Mesenchymal stem cell (in vitro differentiated cells and primary cell): ENCODE results near the gene DSC2.
"Not testable (repeated sequence)": the region's sequence is repeated elsewhere in the genome, so short reads cannot be mapped to it uniquely, and the experiment has no call there.

Experiments
- DNase-seq: peaks from one replicate; pipeline ENCODE4 v3.0.0-alpha.2; 2013
- H2AFZ ChIP-seq: one replicate; pipeline ENCODE4 v1.6.1; 2013; ENCODE audit warnings: low read depth, mild to moderate bottlenecking, control low read depth, inconsistent platforms, low read length, moderate library complexity
- H2AK5ac ChIP-seq: 2 replicates; pipeline ENCODE4 v1.6.1; 2013; ENCODE audit warnings: low read length, moderate library complexity, mild to moderate bottlenecking, inconsistent platforms; ENCODE audit not compliant: severe bottlenecking
- H2BK120ac ChIP-seq: one replicate; pipeline ENCODE4 v1.6.1; 2013; ENCODE audit warnings: low read depth, mild to moderate bottlenecking, inconsistent platforms, low read length, moderate library complexity
- H2BK12ac ChIP-seq, 2 experiments: one replicate each; pipeline ENCODE4 v1.6.1; 2013; ENCODE audit warnings: inconsistent platforms in 2 of 2, low read length in 2 of 2, mild to moderate bottlenecking in 2 of 2, moderate library complexity in 2 of 2, control low read depth in 1 of 2
- H2BK15ac ChIP-seq: one replicate; pipeline ENCODE4 v1.6.1; 2013; ENCODE audit warnings: mild to moderate bottlenecking, low read depth, inconsistent platforms; ENCODE audit not compliant: poor library complexity, severe bottlenecking
- H2BK5ac ChIP-seq: 2 replicates; pipeline ENCODE4 v1.6.1; 2013; ENCODE audit warnings: low read depth, mild to moderate bottlenecking, low read length, control low read depth, inconsistent platforms; ENCODE audit not compliant: poor library complexity, severe bottlenecking
- H3K14ac ChIP-seq, 2 experiments: one replicate each; pipeline ENCODE4 v1.6.1; 2013; ENCODE audit warnings: inconsistent platforms in 2 of 2, low read length in 2 of 2, control low read depth in 1 of 2, mild to moderate bottlenecking in 1 of 2, moderate library complexity in 1 of 2
- H3K18ac ChIP-seq, 2 experiments: one replicate each; pipeline ENCODE4 v1.6.1; 2013; ENCODE audit warnings: inconsistent platforms in 2 of 2, low read length in 2 of 2, control low read depth in 1 of 2, low read depth in 1 of 2, mild to moderate bottlenecking in 1 of 2
- H3K23ac ChIP-seq, 2 experiments: one replicate each; pipeline ENCODE4 v1.6.1; 2013; ENCODE audit warnings: inconsistent platforms in 2 of 2, low read length in 2 of 2, mild to moderate bottlenecking in 2 of 2, moderate library complexity in 2 of 2, control low read depth in 1 of 2
- H3K27ac ChIP-seq: 2 replicates; pipeline ENCODE4 v1.5.1; 2013; ENCODE audit warnings: mild to moderate bottlenecking, moderate library complexity, low read length, control low read depth, inconsistent platforms; ENCODE audit not compliant: poor library complexity, severe bottlenecking
- H3K27me3 ChIP-seq, 2 experiments: 2 replicates each; pipeline versions ENCODE4 v1.6.1 to v1.7.0; 2013; ENCODE audit warnings: low read length in 2 of 2, mild to moderate bottlenecking in 2 of 2, moderate library complexity in 2 of 2, control low read depth in 1 of 2, inconsistent platforms in 1 of 2; ENCODE audit not compliant: control insufficient read depth in 1 of 2, insufficient read depth in 1 of 2
- H3K36me3 ChIP-seq, 2 experiments: 2 replicates each; pipeline versions ENCODE4 v1.6.1 to v1.7.0; 2013; ENCODE audit warnings: low read length in 2 of 2, control low read depth in 1 of 2, inconsistent platforms in 1 of 2, low read depth in 1 of 2, mild to moderate bottlenecking in 1 of 2; ENCODE audit not compliant: insufficient read depth in 2 of 2, control insufficient read depth in 1 of 2
- H3K4ac ChIP-seq, 2 experiments: one replicate each; pipeline ENCODE4 v1.6.1; 2013; ENCODE audit warnings: inconsistent platforms in 2 of 2, low read length in 2 of 2, mild to moderate bottlenecking in 2 of 2, moderate library complexity in 2 of 2, control low read depth in 1 of 2, low read depth in 1 of 2
- H3K4me1 ChIP-seq: 2 replicates; pipeline ENCODE4 v1.6.1; 2013; ENCODE audit warnings: low read depth, low read length, control low read depth; ENCODE audit not compliant: control insufficient read depth, insufficient read depth
- H3K4me2 ChIP-seq: 2 replicates; pipeline ENCODE4 v1.6.1; 2013; ENCODE audit warnings: low read length, mild to moderate bottlenecking, inconsistent platforms; ENCODE audit not compliant: poor library complexity, severe bottlenecking
- H3K4me3 ChIP-seq, 2 experiments: 2 replicates each; pipeline versions ENCODE4 v1.5.1 to v1.7.0; 2013; ENCODE audit warnings: low read length in 2 of 2, mild to moderate bottlenecking in 2 of 2, control low read depth in 1 of 2, low read depth in 1 of 2; ENCODE audit not compliant: insufficient read depth in 1 of 2
- H3K79me1 ChIP-seq: replicated peaks from 2 replicates; pipeline ENCODE4 v1.6.1; 2013; ENCODE audit warnings: mild to moderate bottlenecking, control low read depth, low read length, inconsistent platforms; ENCODE audit not compliant: poor library complexity, severe bottlenecking
- H3K9ac ChIP-seq: 2 replicates; pipeline ENCODE4 v1.7.0; 2013; ENCODE audit warnings: mild to moderate bottlenecking, low read length, moderate library complexity
- H3K9me3 ChIP-seq: 2 replicates; pipeline ENCODE4 v1.7.0; 2013; ENCODE audit warnings: mild to moderate bottlenecking, low read length; ENCODE audit not compliant: control insufficient read depth
- H4K8ac ChIP-seq: one replicate; pipeline ENCODE4 v1.6.1; 2013; ENCODE audit warnings: inconsistent platforms, mild to moderate bottlenecking, low read length, moderate library complexity
- H4K91ac ChIP-seq: one replicate; pipeline ENCODE4 v1.6.1; 2013; ENCODE audit warnings: mild to moderate bottlenecking, low read length, inconsistent platforms
- WGBS: methylation state at CpG from one replicate; pipeline ENCODE4 v1.1.7; 2013; ENCODE audit warnings: mixed read lengths; 5-methylcytosine and 5-hydroxymethylcytosine counted together

Gene DSC2

DNA sequence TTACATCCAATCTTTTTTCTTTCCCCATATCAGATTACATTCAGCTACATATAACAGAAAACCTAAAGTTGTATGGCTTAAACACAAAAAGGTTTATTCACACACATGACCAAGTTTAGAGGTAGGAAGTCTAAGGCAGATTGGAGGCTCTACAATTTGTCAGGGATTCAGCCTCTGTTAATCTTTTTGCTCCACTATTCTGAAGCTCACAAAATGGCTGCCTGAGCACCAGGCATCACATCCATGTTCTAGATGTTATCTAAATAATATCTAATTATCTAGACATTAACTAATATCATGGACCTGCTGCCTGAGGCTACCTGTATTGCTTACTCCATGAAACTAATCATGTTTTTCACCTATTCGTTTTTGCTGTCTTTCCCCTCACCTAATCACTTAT lies 23.7 kb upstream of the DSC2 start:
- H2BK120ac ChIP-seq: no peak overlapping the region
- H3K14ac ChIP-seq: no peak overlapping the region
- H4K8ac ChIP-seq: no peak overlapping the region
- DNase-seq: no peak
- no peak overlapping the region for H2BK5ac ChIP-seq
- no peak overlapping the region for H4K91ac ChIP-seq
- no peak overlapping the region for H2BK15ac ChIP-seq
- H3K36me3 ChIP-seq: no peaks in the 10 kb centered on the region
- H2BK12ac ChIP-seq: no peak overlapping the region
- H2AFZ ChIP-seq: no peak overlapping the region
- H3K4me3 ChIP-seq: no peak overlapping the region
- H3K27ac ChIP-seq: no peak overlapping the region
- no peaks in the 10 kb centered on the region for H3K4me1 ChIP-seq
- H3K9me3 ChIP-seq: peaks cover 4% of the 10 kb centered on the region
- no peak overlapping the region for H3K4me2 ChIP-seq
- H3K18ac ChIP-seq: no peak overlapping the region
- H3K23ac ChIP-seq: no peak overlapping the region
- no peak overlapping the region for H2AK5ac ChIP-seq
- no peaks in the 10 kb centered on the region for H3K79me1 ChIP-seq
- H3K4ac ChIP-seq: no peak overlapping the region
- no peaks in the 10 kb centered on the region for H3K27me3 ChIP-seq
- no peak overlapping the region for H3K9ac ChIP-seq
- WGBS: 100% methylated on average over 1 of the region's 1 CpG

DNA sequence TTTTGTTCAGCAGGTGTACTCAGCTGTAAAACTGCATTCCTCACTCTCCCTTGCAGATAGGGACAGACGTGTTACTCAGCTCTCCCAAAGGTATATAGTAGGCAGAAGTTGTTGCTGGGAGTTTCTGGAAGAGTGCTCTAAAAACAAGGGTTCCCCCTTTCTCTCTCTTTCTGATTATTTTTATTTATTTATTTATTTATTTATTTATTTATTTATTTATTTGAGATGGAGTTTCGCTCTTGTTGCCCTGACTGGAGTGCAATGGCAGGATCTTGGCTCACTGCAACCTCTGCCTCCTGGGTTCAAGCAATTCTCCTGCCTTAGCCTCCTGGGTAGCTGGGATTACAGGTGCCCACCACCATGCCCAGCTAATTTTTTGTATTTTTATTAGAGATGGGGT lies 20.9 kb upstream of the DSC2 start:
- not testable (repeated sequence) for H3K4ac ChIP-seq, H2AK5ac ChIP-seq, DNase-seq, H4K91ac ChIP-seq, H3K4me2 ChIP-seq, H2AFZ ChIP-seq, H3K79me1 ChIP-seq, H2BK15ac ChIP-seq, H3K9ac ChIP-seq, H2BK120ac ChIP-seq, H3K9me3 ChIP-seq, H3K23ac ChIP-seq, H2BK12ac ChIP-seq, H3K27ac ChIP-seq, H3K27me3 ChIP-seq, H3K4me3 ChIP-seq, H3K36me3 ChIP-seq, H3K4me1 ChIP-seq, H3K18ac ChIP-seq, H3K14ac ChIP-seq, H4K8ac ChIP-seq, H2BK5ac ChIP-seq
- 44% methylated on average over 1 of the region's 2 CpGs for WGBS

DNA sequence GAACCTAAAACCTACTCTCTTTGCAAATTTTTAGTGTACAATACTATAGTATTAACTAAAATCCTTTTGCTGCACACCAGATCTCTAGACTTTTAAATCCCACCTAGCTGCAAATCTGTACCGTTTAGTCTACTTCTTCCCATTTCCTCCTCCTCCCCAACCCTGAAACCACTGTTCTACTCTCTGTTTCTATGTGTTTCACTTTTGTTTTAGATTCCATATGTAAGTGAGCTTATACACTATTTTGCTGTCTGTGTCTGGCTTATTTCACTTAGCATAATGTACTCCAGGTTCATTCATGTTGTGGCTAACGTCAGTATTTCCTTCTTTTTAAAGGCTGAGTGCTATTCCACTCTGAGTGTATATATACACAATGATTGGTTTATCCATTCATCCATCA lies 18.4 kb upstream of the DSC2 start:
- no peak overlapping the region for H3K27ac ChIP-seq
- no peak overlapping the region for H3K4ac ChIP-seq
- H3K36me3 ChIP-seq: no peaks in the 10 kb centered on the region
- H3K4me1 ChIP-seq: no peaks in the 10 kb centered on the region
- H3K27me3 ChIP-seq: no peaks in the 10 kb centered on the region
- no peak overlapping the region for H4K8ac ChIP-seq
- H3K18ac ChIP-seq: no peak overlapping the region
- H2AFZ ChIP-seq: no peak overlapping the region
- H3K23ac ChIP-seq: no peak overlapping the region
- no CpG with 5 or more reads among the region's 2 CpGs for WGBS
- H3K79me1 ChIP-seq: no peaks in the 10 kb centered on the region
- H3K9ac ChIP-seq: no peak overlapping the region
- no peak overlapping the region for H3K4me2 ChIP-seq
- H2BK120ac ChIP-seq: no peak overlapping the region
- no peak overlapping the region for H2BK12ac ChIP-seq
- H4K91ac ChIP-seq: no peak overlapping the region
- DNase-seq: no peak
- no peak overlapping the region for H2AK5ac ChIP-seq
- no peak overlapping the region for H2BK15ac ChIP-seq
- no peak overlapping the region for H3K14ac ChIP-seq
- no peak overlapping the region for H3K4me3 ChIP-seq
- H2BK5ac ChIP-seq: no peak overlapping the region
- H3K9me3 ChIP-seq: peaks cover under 1% of the 10 kb centered on the region

DNA sequence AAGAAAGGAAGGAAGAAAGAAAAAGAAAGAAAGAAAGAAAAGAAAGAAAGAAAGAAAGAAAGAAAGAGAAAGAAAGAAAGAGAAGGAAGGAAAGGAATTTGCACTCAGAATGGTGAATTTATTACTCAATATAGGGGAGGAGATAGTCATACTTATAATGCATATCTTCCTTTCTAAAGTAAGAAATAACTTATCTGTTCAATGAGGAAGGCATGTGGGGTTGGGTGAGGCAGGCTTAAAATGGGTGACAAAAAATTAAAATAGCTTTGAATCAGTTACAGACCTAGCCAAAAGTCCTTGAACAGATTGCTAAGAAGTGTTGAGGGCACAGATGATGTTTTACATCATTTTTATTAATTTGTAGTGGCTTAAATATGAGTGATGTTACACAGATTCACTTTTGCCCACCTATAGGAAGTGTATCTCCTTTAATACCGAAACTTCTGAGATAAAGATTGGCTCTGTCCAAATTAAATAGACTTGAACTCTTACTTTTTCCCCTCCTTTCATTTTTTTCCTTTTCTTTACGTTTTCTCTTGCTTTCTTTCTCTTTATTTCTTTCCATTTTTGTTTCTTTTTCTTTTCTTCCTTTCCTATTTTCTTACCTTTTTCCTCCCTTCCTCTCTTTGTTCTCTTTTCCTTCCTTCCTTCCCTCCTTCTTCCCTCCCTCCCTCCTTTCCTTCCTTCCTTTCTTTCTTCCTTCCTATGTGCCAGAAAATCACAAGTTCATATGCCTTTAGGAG lies 14.8 kb upstream of the DSC2 start:
- Histone ChIP-seq H2AK5ac (no peak overlapping the region), H4K91ac (no peak overlapping the region), H3K79me1 (no peaks in the 10 kb centered on the region), H3K36me3 (no peaks in the 10 kb centered on the region), H3K23ac (no peak overlapping the region), H3K9me3 (no peaks in the 10 kb centered on the region), H2AFZ (no peak overlapping the region), H3K14ac (no peak overlapping the region), H2BK120ac (no peak overlapping the region), H2BK12ac (no peak overlapping the region), H2BK15ac (no peak overlapping the region), H3K4ac (no peak overlapping the region), H3K4me1 (no peaks in the 10 kb centered on the region), H3K27me3 (no peaks in the 10 kb centered on the region), H3K9ac (no peak overlapping the region), H2BK5ac (no peak overlapping the region), H3K4me3 (no peak overlapping the region), H3K18ac (no peak overlapping the region), H4K8ac (no peak overlapping the region), H3K4me2 (no peak overlapping the region), H3K27ac (no peak overlapping the region)
- no peak for DNase-seq
- WGBS: 81% methylated on average over 2 of the region's 2 CpGs
